H1 (cell line): ENCODE results near the gene ADAM22. TPM values are rescaled to one million over a fixed set of nuclear protein-coding genes. Genes with fewer than 3 reads are reported as not detected.

Experiments
- CTCF ChIA-PET: fragments of 300-600 bp; sonication (Branson Sonifier 250); formaldehyde crosslinking; loops from one replicate; lab custom pipeline; 2021; ENCODE audit not compliant: partially characterized antibody; lab: Charles Lee
- POLR2A ChIA-PET: fragments of 300-600 bp; sonication (Branson Sonifier 250); formaldehyde crosslinking; loops from one replicate; lab custom pipeline; 2021; ENCODE audit warnings: inconsistent platforms; ENCODE audit not compliant: partially characterized antibody; lab: Charles Lee
- DNase-seq, 2 experiments: peaks; one replicate each; pipeline versions ENCODE4 v3.0.0 to v3.0.0-alpha.2; 2010 to 2022; ENCODE audit warnings: low spot score in 2 of 2, low read depth in 1 of 2, mixed read lengths in 1 of 2
- FAIRE-seq: peaks from 2 replicates; lab custom pipeline; 2011; peaks lifted over from hg19 to GRCh38; lab: Jason Lieb, UNC
- H2AFZ ChIP-seq: 2 replicates; pipeline ENCODE4 v1.8.1; 2012; ENCODE audit warnings: low read length, inconsistent platforms
- H2AK5ac ChIP-seq: 2 replicates; pipeline ENCODE4 v1.6.1; 2013; ENCODE audit warnings: low read depth, low read length
- H2BK120ac ChIP-seq: replicated peaks from 2 replicates; pipeline ENCODE3; 2013; ENCODE audit warnings: low read depth, low read length, inconsistent platforms
- H2BK12ac ChIP-seq: 2 replicates; pipeline ENCODE4 v1.6.1; 2013; ENCODE audit warnings: low read depth, low read length
- H2BK15ac ChIP-seq: 2 replicates; pipeline ENCODE4 v1.6.1; 2013; ENCODE audit warnings: low read length
- H2BK20ac ChIP-seq: 2 replicates; pipeline ENCODE4 v1.6.1; 2013; ENCODE audit warnings: low read length
- H2BK5ac ChIP-seq: 2 replicates; pipeline ENCODE4 v1.6.1; 2013; ENCODE audit warnings: low read depth, low read length
- H3K14ac ChIP-seq: 2 replicates; pipeline ENCODE4 v1.6.1; 2013; ENCODE audit warnings: inconsistent platforms; ENCODE audit not compliant: insufficient read length
- H3K18ac ChIP-seq: 2 replicates; pipeline ENCODE4 v1.6.1; 2013; ENCODE audit warnings: low read length; ENCODE audit errors: extremely low read depth
- H3K23ac ChIP-seq: 2 replicates; pipeline ENCODE4 v1.6.1; 2013; ENCODE audit warnings: inconsistent platforms; ENCODE audit not compliant: insufficient read length
- H3K23me2 ChIP-seq: 2 replicates; pipeline ENCODE4 v1.6.1; 2013; ENCODE audit warnings: low read depth, low read length
- H3K27ac ChIP-seq: 2 replicates; pipeline ENCODE4 v1.6.1; 2011; ENCODE audit warnings: low read depth, low read length, inconsistent platforms
- H3K27me3 ChIP-seq, 4 experiments: replicated peaks in 1 of 4; 1 replicate in 1 of 4; 2 replicates in 3 of 4; pipeline versions ENCODE4 v1.6.1 to v1.8.1; 2011 to 2013; ENCODE audit warnings: low read length in 3 of 4, mild to moderate bottlenecking in 3 of 4, inconsistent platforms in 2 of 4, mixed read lengths in 2 of 4, moderate library complexity in 1 of 4; ENCODE audit not compliant: control insufficient read depth in 3 of 4, insufficient read depth in 3 of 4; ENCODE audit errors: extremely low read depth in 1 of 4
- H3K36me3 ChIP-seq, 4 experiments: 2 replicates each; pipeline versions ENCODE4 v1.6.1 to v1.8.1; 2011 to 2013; ENCODE audit warnings: mild to moderate bottlenecking in 4 of 4, low read length in 3 of 4, moderate library complexity in 2 of 4, control low read depth in 1 of 4, inconsistent platforms in 1 of 4; ENCODE audit not compliant: insufficient read depth in 4 of 4, control insufficient read depth in 2 of 4
- H3K4ac ChIP-seq: replicated peaks from 2 replicates; pipeline ENCODE3; 2013; ENCODE audit warnings: low read length, low read depth, mixed read lengths, inconsistent platforms; ENCODE audit not compliant: insufficient read length
- H3K4me1 ChIP-seq, 4 experiments: replicated peaks in 1 of 4; 1 replicate in 1 of 4; 2 replicates in 3 of 4; pipeline versions ENCODE4 v1.6.1 to v1.8.1; 2011 to 2013; ENCODE audit warnings: low read length in 3 of 4, inconsistent platforms in 2 of 4, mixed read lengths in 1 of 4; ENCODE audit not compliant: insufficient read depth in 4 of 4, control insufficient read depth in 3 of 4
- H3K4me2 ChIP-seq, 2 experiments: 2 replicates each; pipeline versions ENCODE4 v1.6.1 to v1.8.1; 2011 to 2013; ENCODE audit warnings: low read depth in 2 of 2, low read length in 2 of 2, control low read depth in 1 of 2, inconsistent platforms in 1 of 2, mild to moderate bottlenecking in 1 of 2; ENCODE audit not compliant: insufficient read depth in 1 of 2
- H3K4me3 ChIP-seq, 4 experiments: fragments of 200-600, 300-600 bp in 1 of 4; sonication (generic), shearing (Covaris generic), sonication (Bioruptor Twin) in 1 of 4; 2 replicates each; pipeline versions ENCODE4 v1.5.1 to v1.8.1; 2011 to 2016; ENCODE audit warnings: low read length in 4 of 4, low read depth in 3 of 4, control low read depth in 2 of 4, inconsistent platforms in 2 of 4, mild to moderate bottlenecking in 2 of 4, mixed read lengths in 1 of 4, moderate library complexity in 1 of 4; ENCODE audit not compliant: insufficient read depth in 2 of 4; ENCODE audit errors: extremely low read depth in 1 of 4
- H3K56ac ChIP-seq: replicated peaks from 2 replicates; pipeline ENCODE3; 2013; ENCODE audit warnings: low read depth, mild to moderate bottlenecking, mixed read lengths, low read length, inconsistent platforms; ENCODE audit not compliant: insufficient read length
- H3K79me1 ChIP-seq: 2 replicates; pipeline ENCODE4 v1.6.1; 2013; ENCODE audit warnings: low read depth, low read length, control low read depth
- H3K79me2 ChIP-seq, 2 experiments: 2 replicates each; pipeline versions ENCODE4 v1.6.1 to v1.8.1; 2012 to 2013; ENCODE audit warnings: low read length in 2 of 2, mild to moderate bottlenecking in 2 of 2, inconsistent platforms in 1 of 2; ENCODE audit not compliant: insufficient read depth in 2 of 2, control insufficient read depth in 1 of 2
- H3K9ac ChIP-seq, 4 experiments: replicated peaks in 1 of 4; 1 replicate in 1 of 4; 2 replicates in 3 of 4; pipeline versions ENCODE4 v1.6.1 to v1.8.1; 2011 to 2013; ENCODE audit warnings: low read depth in 3 of 4, low read length in 3 of 4, control low read depth in 2 of 4, mild to moderate bottlenecking in 2 of 4, moderate library complexity in 2 of 4, inconsistent platforms in 1 of 4; ENCODE audit errors: extremely low read depth in 1 of 4
- H3K9me3 ChIP-seq, 2 experiments: 2 replicates each; pipeline versions ENCODE4 v1.6.1 to v1.8.1; 2012 to 2013; ENCODE audit warnings: mild to moderate bottlenecking in 2 of 2, moderate library complexity in 2 of 2, control low read depth in 1 of 2, inconsistent platforms in 1 of 2, low read depth in 1 of 2, low read length in 1 of 2, mixed read lengths in 1 of 2; ENCODE audit not compliant: insufficient read depth in 2 of 2
- H4K20me1 ChIP-seq, 2 experiments: replicated peaks in 1 of 2; 2 replicates each; pipeline versions ENCODE3 to v1.8.1; 2011 to 2013; ENCODE audit warnings: inconsistent platforms in 2 of 2, low read length in 2 of 2, mild to moderate bottlenecking in 1 of 2; ENCODE audit not compliant: insufficient read depth in 2 of 2, control insufficient read depth in 1 of 2
- H4K5ac ChIP-seq: 2 replicates; pipeline ENCODE4 v1.6.1; 2013; ENCODE audit warnings: low read length, low read depth, mixed read lengths, inconsistent platforms; ENCODE audit not compliant: insufficient read length
- H4K8ac ChIP-seq: 2 replicates; pipeline ENCODE4 v1.8.0; 2013; ENCODE audit warnings: mild to moderate bottlenecking, moderate library complexity, low read length, inconsistent platforms; ENCODE audit not compliant: insufficient read depth; ENCODE audit errors: extremely low read depth
- H4K91ac ChIP-seq: replicated peaks from 2 replicates; pipeline ENCODE3; 2013; ENCODE audit warnings: low read length, mixed read lengths, inconsistent platforms; ENCODE audit not compliant: insufficient read length
- BRCA1 ChIP-seq: IDR thresholded peaks from 2 replicates; pipeline ENCODE4 v1.6.1; 2012; ENCODE audit warnings: low read depth, low read length, improper control_type of control experiment
- CBX8 ChIP-seq: fragments of 300-800, 300-1000 bp; sonication (generic); IDR thresholded peaks from 2 replicates; pipeline ENCODE4 v1.7.1; 2016; ENCODE audit warnings: low read depth, low read length, borderline replicate concordance
- CTBP2 ChIP-seq: IDR thresholded peaks from 2 replicates; pipeline ENCODE4 v1.7.0; 2011; ENCODE audit warnings: borderline replicate concordance, mild to moderate bottlenecking, moderate library complexity, mixed read lengths, low read length; ENCODE audit not compliant: insufficient read depth, insufficient read length
- GTF2F1 ChIP-seq: IDR thresholded peaks from 2 replicates; pipeline ENCODE4 v1.6.1; 2012; ENCODE audit warnings: low read depth, low read length, improper control_type of control experiment, borderline replicate concordance
- HDAC2 ChIP-seq, 2 experiments: fragments of 300-600 bp in 1 of 2; sonication (generic) in 1 of 2; IDR thresholded peaks; 2 replicates each; pipeline ENCODE4 v1.6.1; 2011 to 2012; ENCODE audit warnings: low read depth in 2 of 2, low read length in 2 of 2, mild to moderate bottlenecking in 2 of 2, moderate library complexity in 2 of 2, borderline replicate concordance in 1 of 2, inconsistent platforms in 1 of 2
- MAFK ChIP-seq: IDR thresholded peaks from 2 replicates; pipeline ENCODE4 v1.6.1; 2012; ENCODE audit warnings: low read depth, mild to moderate bottlenecking, improper control_type of control experiment, low read length
- RAD21 ChIP-seq, 2 experiments: IDR thresholded peaks in 1 of 2; conservative IDR thresholded peaks in 1 of 2; 2 replicates each; pipeline ENCODE4 v1.6.1; 2011; ENCODE audit warnings: low read depth in 2 of 2, low read length in 2 of 2, improper control_type of control experiment in 1 of 2, inconsistent platforms in 1 of 2, mild to moderate bottlenecking in 1 of 2, moderate library complexity in 1 of 2
- RBBP5 ChIP-seq: IDR thresholded peaks from 2 replicates; pipeline ENCODE4 v1.7.1; 2012; ENCODE audit warnings: low read depth, mild to moderate bottlenecking, inconsistent platforms, low read length, moderate library complexity, borderline replicate concordance
- RFX5 ChIP-seq: IDR thresholded peaks from 2 replicates; pipeline ENCODE4 v1.6.1; 2011; ENCODE audit warnings: low read depth, low read length, improper control_type of control experiment, borderline replicate concordance
- TAF1 ChIP-seq: IDR thresholded peaks from 2 replicates; pipeline ENCODE4 v1.6.1; 2011; ENCODE audit warnings: mild to moderate bottlenecking, low read depth, low read length
- TAF7 ChIP-seq: optimal IDR thresholded peaks from 2 replicates; pipeline ENCODE3; 2011; ENCODE audit warnings: low read depth, mild to moderate bottlenecking, inconsistent platforms, low read length, moderate library complexity, borderline replicate concordance
- WGBS, 2 experiments: shearing (Covaris generic) in 1 of 2; methylation state at CpG; one replicate each; pipeline versions ENCODE4 v1.1.6 to v1.1.7; 2013 to 2015; ENCODE audit warnings: low lambda C conversion rate in 2 of 2, mixed read lengths in 2 of 2, inconsistent platforms in 1 of 2, low coverage in 1 of 2, missing lambda C conversion rate in 1 of 2; ENCODE audit not compliant: insufficient replicate concordance in 2 of 2, insufficient coverage in 1 of 2, insufficient read length in 1 of 2; ENCODE audit errors: extremely low coverage in 1 of 2, missing lambda C conversion rate in 1 of 2; 5-methylcytosine and 5-hydroxymethylcytosine counted together
- polyA plus RNA-seq, 7 experiments: library from polyadenylated mRNA; depleted of rRNA in 3 of 7; stranded (reverse) in 5 of 7; unstranded in 2 of 7; fragments of >200 nt in 5 of 7; fragments of 200-250 nt in 2 of 7; gene quantifications; 1 replicate in 5 of 7; 2 replicates in 1 of 7; 4 replicates in 1 of 7; pipeline versions ENCODE4 v1.2.1 to v1.2.3, GENCODE V29; 2011 to 2013; ENCODE audit warnings: missing spikeins in 2 of 7, mixed read lengths in 2 of 7
- total RNA-seq: library from RNA; stranded (reverse); fragmentation: NEBNext Ultra II Directional; extraction: Animal tissue kit (Norgen Biotek cat#: 25700); gene quantifications from 2 replicates; pipeline ENCODE4 v1.2.1, GENCODE V29; 2021
- TF ChIP-seq, protein P1 (sequence below): IDR thresholded peaks from 2 replicates; pipeline ENCODE4 v1.6.1; 2012; ENCODE audit warnings: low read length, inconsistent platforms

Gene ADAM22
- total and polyA plus RNA-seq, 2 of the 8 experiments (the other 6 are each of a cell fraction or from before 2014, with no cell fraction given) = 4.6 to 21.4 TPM

DNA sequence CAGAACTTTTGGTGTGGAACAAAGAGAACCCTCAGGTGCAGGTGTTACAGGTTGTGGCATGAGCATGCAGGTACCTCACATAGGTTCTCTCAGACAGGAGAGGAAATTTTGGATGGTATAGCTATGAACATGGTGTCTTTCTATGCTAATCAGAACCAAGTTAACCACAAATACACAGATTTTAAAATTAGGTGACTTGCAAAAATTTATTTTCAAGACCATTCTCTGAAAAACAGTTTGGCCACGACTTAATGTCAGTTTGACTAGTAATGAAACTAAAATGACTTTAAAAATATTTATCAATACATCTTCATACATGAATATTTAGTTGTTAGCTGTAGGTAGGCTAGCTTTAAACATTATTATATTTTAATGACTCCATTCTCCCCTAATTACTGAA, 156.2 kb downstream of the ADAM22 start:
- POLR2A ChIA-PET = no interaction called here
- no peak overlapping the region for H3K56ac ChIP-seq
- no peak for FAIRE-seq
- no peak for TF ChIP-seq RFX5
- TF ChIP-seq CTBP2 = no peak
- TF ChIP-seq CBX8 = no peak
- no peak for TF ChIP-seq GTF2F1
- TF ChIP-seq, protein P1, sequence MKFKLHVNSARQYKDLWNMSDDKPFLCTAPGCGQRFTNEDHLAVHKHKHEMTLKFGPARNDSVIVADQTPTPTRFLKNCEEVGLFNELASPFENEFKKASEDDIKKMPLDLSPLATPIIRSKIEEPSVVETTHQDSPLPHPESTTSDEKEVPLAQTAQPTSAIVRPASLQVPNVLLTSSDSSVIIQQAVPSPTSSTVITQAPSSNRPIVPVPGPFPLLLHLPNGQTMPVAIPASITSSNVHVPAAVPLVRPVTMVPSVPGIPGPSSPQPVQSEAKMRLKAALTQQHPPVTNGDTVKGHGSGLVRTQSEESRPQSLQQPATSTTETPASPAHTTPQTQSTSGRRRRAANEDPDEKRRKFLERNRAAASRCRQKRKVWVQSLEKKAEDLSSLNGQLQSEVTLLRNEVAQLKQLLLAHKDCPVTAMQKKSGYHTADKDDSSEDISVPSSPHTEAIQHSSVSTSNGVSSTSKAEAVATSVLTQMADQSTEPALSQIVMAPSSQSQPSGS = no peak
- no peak for TF ChIP-seq HDAC2 (IDR thresholded peaks at IDR 0.05; ENCODE audit: borderline replicate concordance in 1 of 2, low read depth in 2 of 2, low read length in 2 of 2)
- TF ChIP-seq RAD21 (IDR thresholded peaks at IDR 0.05 in 1 of 2, conservative IDR thresholded peaks at IDR 0.05 in 1 of 2; ENCODE audit: low read depth in 2 of 2, low read length in 2 of 2) = no peak
- TF ChIP-seq MAFK = no peak
- no peak for TF ChIP-seq TAF1
- TF ChIP-seq BRCA1 = no peak
- no peak for TF ChIP-seq TAF7
- no peak for TF ChIP-seq RBBP5

More for the DNA sequence above, 156.2 kb downstream of the ADAM22 start:
- H3K79me1 ChIP-seq = no peaks in the 10 kb centered on the region
- H2BK15ac ChIP-seq = no peak overlapping the region
- H3K14ac ChIP-seq = no peak overlapping the region
- H3K4me3 ChIP-seq = no peak overlapping the region
- H3K9ac ChIP-seq = no peak overlapping the region
- no peak overlapping the region; the same call in 1 of the 2 replicates for H3K27ac ChIP-seq
- H2BK20ac ChIP-seq = no peak overlapping the region
- no peak overlapping the region for H2AK5ac ChIP-seq
- H2BK120ac ChIP-seq = no peak overlapping the region
- no peaks in the 10 kb centered on the region for H4K20me1 ChIP-seq
- no peaks in the 10 kb centered on the region for H3K27me3 ChIP-seq
- H4K5ac ChIP-seq = no peak overlapping the region
- H3K36me3 ChIP-seq = no peaks in the 10 kb centered on the region
- no peak for DNase-seq
- H3K18ac ChIP-seq = no peak overlapping the region
- no peak overlapping the region for H2BK12ac ChIP-seq
- no peak overlapping the region for H3K4me2 ChIP-seq
- H3K23ac ChIP-seq = no peak overlapping the region
- H2BK5ac ChIP-seq = no peak overlapping the region
- no peak overlapping the region for H2AFZ ChIP-seq
- no peaks in the 10 kb centered on the region for H3K23me2 ChIP-seq
- no peak overlapping the region for H4K91ac ChIP-seq
- no peak overlapping the region for H4K8ac ChIP-seq
- no peaks in the 10 kb centered on the region for H3K9me3 ChIP-seq
- CTCF ChIA-PET = interaction anchor here (0.8 to 1.2 kb wide), 3 partner anchors 13 to 22 kb away, joined by 3 to 4 read pairs (median 3); no protein-coding TSS in a partner anchor
- no peaks in the 10 kb centered on the region for H3K4me1 ChIP-seq
- WGBS, 2 experiments = 92% methylated on average over 1 of the region's 1 CpG; no CpG with 5 or more reads in 1 of the 2 experiments
- H3K4ac ChIP-seq = no peak overlapping the region
- H3K79me2 ChIP-seq = no peaks in the 10 kb centered on the region
